Measurements from ENCODE around the gene ZMPSTE24.

ZMPSTE24 gene

DNA sequence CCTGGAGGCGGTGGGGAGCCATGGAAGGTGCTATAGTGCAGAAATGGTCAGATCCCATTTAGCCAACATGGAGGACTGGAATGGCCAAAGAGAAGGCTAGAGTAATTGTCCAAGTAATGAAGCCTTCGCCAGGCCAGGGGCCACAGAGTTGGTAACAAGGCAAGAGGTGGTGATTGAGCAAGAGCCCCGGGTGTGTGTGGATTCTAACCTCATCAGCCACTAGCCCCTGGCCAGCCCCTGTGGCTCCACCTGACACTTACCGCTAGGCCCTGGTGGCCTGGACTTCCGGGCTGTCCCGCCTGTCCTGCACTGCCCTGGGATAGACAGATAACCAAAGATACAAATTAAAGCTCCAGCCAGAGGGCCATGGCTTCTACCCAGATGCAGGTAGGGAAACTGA, 49.1 kb downstream of the ZMPSTE24 start:
- Histone ChIP-seq H3K27ac (no peak overlapping the region), H3K36me3 (no peaks in the 10 kb centered on the region), H3K4me3 (ENCODE audit: low read depth, low read length) (no peak overlapping the region), H3K27me3 (ENCODE audit: insufficient read depth, low read depth, severe bottlenecking) (no peaks in the 10 kb centered on the region), H3K9me3 (ENCODE audit: severe bottlenecking) (no peaks in the 10 kb centered on the region)
- no peak for DNase-seq
- TF ChIP-seq, protein P1, sequence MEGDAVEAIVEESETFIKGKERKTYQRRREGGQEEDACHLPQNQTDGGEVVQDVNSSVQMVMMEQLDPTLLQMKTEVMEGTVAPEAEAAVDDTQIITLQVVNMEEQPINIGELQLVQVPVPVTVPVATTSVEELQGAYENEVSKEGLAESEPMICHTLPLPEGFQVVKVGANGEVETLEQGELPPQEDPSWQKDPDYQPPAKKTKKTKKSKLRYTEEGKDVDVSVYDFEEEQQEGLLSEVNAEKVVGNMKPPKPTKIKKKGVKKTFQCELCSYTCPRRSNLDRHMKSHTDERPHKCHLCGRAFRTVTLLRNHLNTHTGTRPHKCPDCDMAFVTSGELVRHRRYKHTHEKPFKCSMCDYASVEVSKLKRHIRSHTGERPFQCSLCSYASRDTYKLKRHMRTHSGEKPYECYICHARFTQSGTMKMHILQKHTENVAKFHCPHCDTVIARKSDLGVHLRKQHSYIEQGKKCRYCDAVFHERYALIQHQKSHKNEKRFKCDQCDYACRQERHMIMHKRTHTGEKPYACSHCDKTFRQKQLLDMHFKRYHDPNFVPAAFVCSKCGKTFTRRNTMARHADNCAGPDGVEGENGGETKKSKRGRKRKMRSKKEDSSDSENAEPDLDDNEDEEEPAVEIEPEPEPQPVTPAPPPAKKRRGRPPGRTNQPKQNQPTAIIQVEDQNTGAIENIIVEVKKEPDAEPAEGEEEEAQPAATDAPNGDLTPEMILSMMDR (IDR thresholded peaks at IDR 0.05; ENCODE audit: low read depth, low read length) = no peak

DNA sequence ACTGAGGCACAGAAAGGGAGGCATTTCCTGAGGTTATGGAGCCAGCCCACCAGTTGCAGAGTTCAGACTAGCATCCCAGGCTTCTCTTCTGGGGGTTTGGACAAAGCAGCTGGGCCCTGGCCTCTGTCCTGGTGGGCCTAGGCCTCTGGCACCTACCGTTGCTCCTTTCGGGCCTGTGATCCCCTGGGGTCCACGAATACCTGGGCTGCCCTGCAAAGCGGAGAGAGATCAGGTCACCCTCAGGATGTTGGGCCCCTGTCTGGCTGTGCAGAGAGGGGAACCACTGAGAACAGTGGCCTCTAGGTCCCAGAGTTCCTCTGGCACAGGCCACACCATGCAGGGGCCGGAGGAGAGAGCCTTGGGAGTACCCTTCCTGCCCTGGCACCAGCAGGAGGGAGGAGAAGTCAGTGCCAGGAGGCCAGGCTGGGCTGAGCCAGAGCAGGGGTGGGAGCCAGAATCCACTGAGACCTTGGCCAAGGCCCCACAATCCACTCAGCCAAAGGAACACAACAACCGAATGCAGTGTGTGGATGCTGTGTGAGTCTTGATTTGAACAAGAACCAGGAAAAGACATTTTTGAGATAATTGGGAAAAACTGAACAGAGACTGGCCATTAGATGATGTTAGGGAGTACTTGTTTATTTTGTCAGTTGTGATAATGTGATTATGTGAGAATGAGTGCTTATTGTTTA, 50.1 kb downstream of the ZMPSTE24 start:
- Histone ChIP-seq H3K4me3 (ENCODE audit: low read depth, low read length) (no peak overlapping the region), H3K27ac (no peak overlapping the region)
- DNase-seq = no peak

DNA sequence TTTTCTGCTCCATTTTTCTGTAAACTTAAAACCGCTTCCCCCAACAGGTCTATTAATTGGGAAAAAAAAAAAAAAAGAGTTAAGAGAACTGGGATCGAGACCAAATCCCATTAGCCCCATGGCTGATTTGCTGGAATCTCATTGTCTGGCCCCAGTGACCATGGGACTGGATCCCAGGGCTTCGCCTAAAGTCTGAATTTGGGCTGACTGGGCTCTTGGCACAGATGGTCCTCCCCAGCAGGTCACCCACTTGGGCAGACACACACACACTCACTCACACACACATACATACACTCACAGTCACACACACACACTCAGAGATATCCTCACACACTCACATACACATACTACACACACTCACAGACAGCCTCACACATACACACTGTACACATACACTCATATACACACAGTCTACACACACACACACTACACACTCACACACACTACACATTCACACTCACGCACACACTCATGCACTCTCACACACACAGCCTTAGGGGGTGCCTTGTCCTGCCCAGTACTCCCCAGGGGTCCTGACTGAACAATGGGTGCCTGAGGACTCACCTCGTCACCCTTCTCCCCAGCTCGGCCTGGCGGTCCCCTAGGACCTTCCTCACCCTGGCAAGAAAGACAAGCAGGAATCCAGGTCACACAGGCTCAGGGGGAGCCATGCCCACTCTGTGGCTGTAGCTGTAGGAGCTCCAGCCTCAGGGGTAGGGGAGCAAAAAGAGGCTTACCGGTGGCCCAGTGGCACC, 51.5 kb downstream of the ZMPSTE24 start:
- H3K4me3 ChIP-seq (ENCODE audit: low read depth, low read length) = no peak overlapping the region
- TF ChIP-seq, protein P1 (IDR thresholded peaks at IDR 0.05; ENCODE audit: low read depth, low read length) = no peak
- H3K36me3 ChIP-seq = no peaks in the 10 kb centered on the region
- no peak for DNase-seq
- no peak overlapping the region for H3K27ac ChIP-seq
- no peaks in the 10 kb centered on the region for H3K27me3 ChIP-seq (ENCODE audit: insufficient read depth, low read depth, severe bottlenecking)
- no peaks in the 10 kb centered on the region for H3K9me3 ChIP-seq (ENCODE audit: severe bottlenecking)

More for the DNA sequence above, 50.1 kb downstream of the ZMPSTE24 start:
- no peaks in the 10 kb centered on the region for H3K9me3 ChIP-seq (ENCODE audit: severe bottlenecking)
- H3K36me3 ChIP-seq = no peaks in the 10 kb centered on the region
- no peaks in the 10 kb centered on the region for H3K27me3 ChIP-seq (ENCODE audit: insufficient read depth, low read depth, severe bottlenecking)
- TF ChIP-seq, protein P1 (IDR thresholded peaks at IDR 0.05; ENCODE audit: low read depth, low read length) = no peak

DNA sequence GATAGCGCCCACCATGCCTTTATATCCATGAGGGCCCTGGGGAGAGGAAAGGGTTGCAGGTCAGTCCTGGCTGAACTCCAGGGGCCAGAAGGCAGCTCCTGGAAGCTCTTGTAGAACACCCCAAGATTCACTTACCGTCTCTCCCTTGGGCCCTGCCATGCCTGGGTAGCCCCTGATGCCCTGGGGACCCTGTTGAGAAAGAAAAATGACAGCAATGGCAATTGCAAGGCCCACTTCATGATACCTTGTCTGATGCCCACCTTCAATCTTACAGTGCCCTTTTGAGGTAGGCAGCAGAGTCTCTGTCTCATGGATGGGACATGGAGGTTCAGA, 52.1 kb downstream of the ZMPSTE24 start:
- H3K36me3 ChIP-seq = no peaks in the 10 kb centered on the region
- no peak for DNase-seq
- no peak overlapping the region for H3K27ac ChIP-seq
- H3K9me3 ChIP-seq (ENCODE audit: severe bottlenecking) = no peaks in the 10 kb centered on the region
- TF ChIP-seq, protein P1 (IDR thresholded peaks at IDR 0.05; ENCODE audit: low read depth, low read length) = no peak
- no peak overlapping the region for H3K4me3 ChIP-seq (ENCODE audit: low read depth, low read length)
- H3K27me3 ChIP-seq (ENCODE audit: insufficient read depth, low read depth, severe bottlenecking) = no peaks in the 10 kb centered on the region

DNA sequence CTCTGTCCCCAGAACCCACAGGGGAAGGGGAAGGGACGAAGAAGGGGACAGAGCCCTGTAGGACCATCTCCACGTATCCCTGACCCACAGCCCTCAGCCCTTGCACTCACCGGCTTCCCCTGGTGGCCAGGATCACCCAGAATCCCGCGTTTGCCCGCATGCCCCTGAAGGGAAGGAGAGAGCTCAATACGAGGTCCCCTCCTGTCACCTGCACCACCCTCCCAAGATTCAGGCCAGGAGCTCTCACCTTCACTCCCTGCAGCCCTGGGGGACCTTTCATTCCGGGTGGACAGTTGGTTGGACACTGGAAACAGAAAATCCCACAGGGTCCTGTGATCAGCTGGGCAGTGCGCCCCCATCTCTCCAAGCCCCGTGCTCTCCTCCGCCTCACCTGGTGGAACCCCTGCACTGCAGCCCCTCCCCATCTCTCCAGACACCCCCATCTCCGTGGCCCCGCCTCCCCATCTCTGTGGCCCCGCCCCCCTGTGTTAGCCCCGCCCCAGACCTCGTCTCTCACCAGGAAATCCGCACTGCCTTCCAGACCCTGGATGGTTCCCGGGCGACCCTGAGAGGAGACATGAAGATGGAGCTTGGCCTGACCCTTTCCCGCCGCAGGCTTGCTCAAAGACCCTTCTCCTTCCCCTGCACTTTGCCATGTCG, 53.1 kb downstream of the ZMPSTE24 start:
- TF ChIP-seq, protein P1 (IDR thresholded peaks at IDR 0.05; ENCODE audit: low read depth, low read length) = 0 out of 2 replicates have a peak, but pooled peaks have one; percentile 19
- no peaks in the 10 kb centered on the region for H3K9me3 ChIP-seq (ENCODE audit: severe bottlenecking)
- H3K27ac ChIP-seq = no peak overlapping the region
- DNase-seq = no peak
- H3K27me3 ChIP-seq (ENCODE audit: insufficient read depth, low read depth, severe bottlenecking) = peaks cover 7% of the 10 kb centered on the region
- no peak overlapping the region for H3K4me3 ChIP-seq (ENCODE audit: low read depth, low read length)
- H3K36me3 ChIP-seq = no peaks in the 10 kb centered on the region

All from WERI-Rb-1 (cell line).